A673 (cell line): Measurements from ENCODE around the gene MAP3K3.

Experiments
- EZH2 ChIP-seq: fragments of 200-600 bp; sonication (generic); IDR thresholded peaks from 2 replicates; pipeline ENCODE4 v1.6.1; 2017; ENCODE audit warnings: borderline replicate concordance, low read depth, mild to moderate bottlenecking, mixed read lengths, antibody characterized with exemption, low read length; ENCODE audit not compliant: poor library complexity, severe bottlenecking
- TF ChIP-seq, protein P1 (sequence below): fragments of 300-800, 200-600 bp; sonication (generic); conservative IDR thresholded peaks from 2 replicates; pipeline ENCODE4 v1.5.1; 2017; ENCODE audit warnings: low read depth, mild to moderate bottlenecking, antibody characterized with exemption, low read length, moderate library complexity, mixed read lengths

DNA sequence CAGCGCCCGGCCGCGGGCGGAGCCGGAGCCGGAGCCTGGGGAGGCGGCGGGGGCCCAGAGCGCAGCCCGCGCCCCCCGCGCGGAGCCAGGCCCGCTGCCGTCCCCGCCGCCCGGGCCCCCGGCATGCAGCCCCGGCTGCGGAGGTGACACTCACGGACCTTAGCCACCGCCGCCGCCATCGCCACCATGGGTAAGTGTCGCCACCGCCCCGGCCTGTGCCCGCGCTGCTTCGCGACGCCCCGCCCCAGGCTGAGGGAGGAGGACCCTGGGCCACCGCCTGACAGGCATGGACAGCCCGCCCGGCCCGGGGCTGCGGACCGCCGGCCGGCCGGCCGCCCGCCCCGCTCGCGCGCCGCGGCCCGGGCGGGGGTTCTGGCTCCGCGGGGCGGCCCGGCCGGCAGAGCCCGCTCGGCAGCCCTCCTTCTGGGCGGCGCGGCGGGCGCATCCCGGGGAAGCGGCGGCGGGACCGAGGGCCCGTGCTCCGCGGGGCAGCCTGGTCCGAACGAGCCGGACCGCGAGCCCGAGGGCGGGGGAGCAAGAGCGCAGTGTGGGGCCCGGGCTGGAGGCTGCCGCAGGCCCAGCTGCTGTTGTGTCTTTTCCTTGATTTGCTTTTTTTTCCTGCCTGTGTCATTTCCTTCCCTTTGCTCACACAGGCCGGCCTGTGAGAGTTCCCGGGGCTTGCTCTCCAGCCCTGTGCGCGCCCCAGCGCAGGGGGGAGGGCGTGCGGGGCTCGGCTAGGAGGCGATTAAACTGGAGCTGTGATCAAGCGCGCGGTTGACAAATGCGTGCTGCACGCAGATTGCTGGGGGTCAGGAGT is 565 bp downstream of the MAP3K3 start:
- TF ChIP-seq, protein P1, sequence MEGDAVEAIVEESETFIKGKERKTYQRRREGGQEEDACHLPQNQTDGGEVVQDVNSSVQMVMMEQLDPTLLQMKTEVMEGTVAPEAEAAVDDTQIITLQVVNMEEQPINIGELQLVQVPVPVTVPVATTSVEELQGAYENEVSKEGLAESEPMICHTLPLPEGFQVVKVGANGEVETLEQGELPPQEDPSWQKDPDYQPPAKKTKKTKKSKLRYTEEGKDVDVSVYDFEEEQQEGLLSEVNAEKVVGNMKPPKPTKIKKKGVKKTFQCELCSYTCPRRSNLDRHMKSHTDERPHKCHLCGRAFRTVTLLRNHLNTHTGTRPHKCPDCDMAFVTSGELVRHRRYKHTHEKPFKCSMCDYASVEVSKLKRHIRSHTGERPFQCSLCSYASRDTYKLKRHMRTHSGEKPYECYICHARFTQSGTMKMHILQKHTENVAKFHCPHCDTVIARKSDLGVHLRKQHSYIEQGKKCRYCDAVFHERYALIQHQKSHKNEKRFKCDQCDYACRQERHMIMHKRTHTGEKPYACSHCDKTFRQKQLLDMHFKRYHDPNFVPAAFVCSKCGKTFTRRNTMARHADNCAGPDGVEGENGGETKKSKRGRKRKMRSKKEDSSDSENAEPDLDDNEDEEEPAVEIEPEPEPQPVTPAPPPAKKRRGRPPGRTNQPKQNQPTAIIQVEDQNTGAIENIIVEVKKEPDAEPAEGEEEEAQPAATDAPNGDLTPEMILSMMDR, result no peak
- no peak for TF ChIP-seq EZH2
